ENCODE data around the gene KRTAP4-12. TPM values are rescaled to one million over a fixed set of nuclear protein-coding genes. Genes with fewer than 3 reads are reported as not detected.
"Not testable (repeated sequence)": the region's sequence is repeated elsewhere in the genome, so short reads cannot be mapped to it uniquely, and the experiment has no call there.

Gene KRTAP4-12
- total RNA-seq, 4 donors from 2014 or later: not detected

DNA sequence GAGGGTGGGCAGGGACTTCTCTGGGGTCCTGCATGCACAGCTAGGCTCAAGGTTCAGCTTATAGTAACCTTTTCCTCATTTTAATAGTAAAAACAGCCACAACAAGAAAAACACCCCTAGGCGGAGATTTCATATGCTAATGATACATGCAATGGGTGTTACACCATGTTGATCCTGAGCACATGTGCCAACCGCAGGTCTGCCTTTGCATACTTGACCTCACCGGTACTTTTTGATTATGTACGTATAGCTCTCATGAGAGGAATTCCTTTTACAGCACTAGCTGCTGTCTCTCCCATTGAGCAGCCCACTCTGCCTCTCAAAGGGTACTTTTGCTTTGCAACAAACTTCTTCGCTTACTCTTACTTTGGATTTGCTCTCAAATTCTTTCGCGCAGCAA is 27.9 kb downstream of the KRTAP4-12 start:
- ATAC-seq (ENCODE audit: low FRiP score): no peak
- DNase-seq (ENCODE audit: low spot score): no peak
- TF ChIP-seq, protein P1, sequence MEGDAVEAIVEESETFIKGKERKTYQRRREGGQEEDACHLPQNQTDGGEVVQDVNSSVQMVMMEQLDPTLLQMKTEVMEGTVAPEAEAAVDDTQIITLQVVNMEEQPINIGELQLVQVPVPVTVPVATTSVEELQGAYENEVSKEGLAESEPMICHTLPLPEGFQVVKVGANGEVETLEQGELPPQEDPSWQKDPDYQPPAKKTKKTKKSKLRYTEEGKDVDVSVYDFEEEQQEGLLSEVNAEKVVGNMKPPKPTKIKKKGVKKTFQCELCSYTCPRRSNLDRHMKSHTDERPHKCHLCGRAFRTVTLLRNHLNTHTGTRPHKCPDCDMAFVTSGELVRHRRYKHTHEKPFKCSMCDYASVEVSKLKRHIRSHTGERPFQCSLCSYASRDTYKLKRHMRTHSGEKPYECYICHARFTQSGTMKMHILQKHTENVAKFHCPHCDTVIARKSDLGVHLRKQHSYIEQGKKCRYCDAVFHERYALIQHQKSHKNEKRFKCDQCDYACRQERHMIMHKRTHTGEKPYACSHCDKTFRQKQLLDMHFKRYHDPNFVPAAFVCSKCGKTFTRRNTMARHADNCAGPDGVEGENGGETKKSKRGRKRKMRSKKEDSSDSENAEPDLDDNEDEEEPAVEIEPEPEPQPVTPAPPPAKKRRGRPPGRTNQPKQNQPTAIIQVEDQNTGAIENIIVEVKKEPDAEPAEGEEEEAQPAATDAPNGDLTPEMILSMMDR (IDR thresholded peaks at IDR 0.05): no peak

DNA sequence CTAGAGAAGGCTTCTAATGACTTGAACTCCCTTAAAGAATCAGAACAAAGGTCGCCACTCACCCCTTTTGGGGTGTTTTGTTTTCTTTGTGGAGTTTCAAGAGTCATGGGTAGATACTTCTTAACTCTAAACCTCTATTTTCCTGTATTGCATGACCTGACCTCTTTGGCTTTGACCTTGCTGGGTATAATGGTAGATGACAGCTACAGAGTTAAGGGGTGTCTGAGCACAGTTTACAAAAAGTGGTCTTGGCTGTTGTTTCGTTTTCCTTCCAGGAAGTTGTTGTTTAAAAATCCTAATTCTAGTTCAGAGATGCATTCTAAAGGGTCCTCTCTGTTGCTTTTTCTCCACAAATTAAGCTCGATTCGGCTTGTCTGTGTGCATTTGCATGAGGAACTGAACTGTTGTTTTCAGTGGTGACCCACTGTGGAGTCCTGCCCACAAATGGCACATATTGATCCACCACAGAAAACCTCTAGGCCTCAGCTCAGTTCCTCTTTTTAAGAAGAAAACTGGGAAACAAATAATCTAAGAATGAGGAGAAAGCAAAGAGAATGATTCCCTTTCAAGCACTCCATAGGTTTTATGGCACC is 35.1 kb downstream of the KRTAP4-12 start:
- ATAC-seq (ENCODE audit: low FRiP score); DNase-seq (ENCODE audit: low spot score): not testable (repeated sequence)

DNA sequence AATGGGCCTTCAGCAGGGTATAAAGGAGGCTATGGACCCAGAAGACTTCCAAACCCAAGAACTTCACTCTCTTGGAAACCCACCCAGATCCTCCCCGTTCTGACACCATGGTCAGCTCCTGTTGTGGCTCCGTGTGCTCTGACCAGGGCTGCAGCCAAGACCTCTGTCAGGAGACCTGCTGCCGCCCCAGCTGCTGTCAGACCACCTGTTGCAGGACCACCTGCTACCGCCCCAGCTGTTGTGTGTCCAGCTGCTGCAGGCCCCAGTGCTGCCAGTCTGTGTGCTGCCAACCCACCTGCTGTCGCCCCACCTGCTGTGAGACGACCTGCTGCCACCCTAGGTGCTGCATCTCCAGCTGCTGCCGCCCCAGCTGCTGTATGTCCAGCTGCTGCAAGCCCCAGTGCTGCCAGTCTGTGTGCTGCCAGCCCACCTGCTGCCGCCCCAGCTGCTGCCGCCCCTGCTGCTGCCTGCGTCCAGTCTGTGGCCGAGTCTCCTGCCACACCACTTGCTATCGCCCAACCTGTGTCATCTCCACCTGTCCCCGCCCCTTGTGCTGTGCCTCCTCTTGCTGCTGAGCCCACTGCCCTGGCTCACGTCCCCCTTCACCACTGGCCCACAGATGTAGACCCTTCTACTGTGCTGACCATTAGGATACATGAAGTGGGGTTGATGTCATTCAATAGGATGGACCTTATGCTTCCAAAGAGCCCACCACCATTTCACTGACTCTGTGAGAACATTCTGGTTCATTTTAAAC is 39.7 kb downstream of the KRTAP4-12 start, which contains the start of gene KRTAP4-7:
KRTAP4-7 (plus strand) TSS at position 51 of the 757 bp plus-strand sequence; CDS start at position 108, 57 bp downstream.
- DNase-seq (ENCODE audit: low spot score); ATAC-seq (ENCODE audit: low FRiP score): not testable (repeated sequence)

DNA sequence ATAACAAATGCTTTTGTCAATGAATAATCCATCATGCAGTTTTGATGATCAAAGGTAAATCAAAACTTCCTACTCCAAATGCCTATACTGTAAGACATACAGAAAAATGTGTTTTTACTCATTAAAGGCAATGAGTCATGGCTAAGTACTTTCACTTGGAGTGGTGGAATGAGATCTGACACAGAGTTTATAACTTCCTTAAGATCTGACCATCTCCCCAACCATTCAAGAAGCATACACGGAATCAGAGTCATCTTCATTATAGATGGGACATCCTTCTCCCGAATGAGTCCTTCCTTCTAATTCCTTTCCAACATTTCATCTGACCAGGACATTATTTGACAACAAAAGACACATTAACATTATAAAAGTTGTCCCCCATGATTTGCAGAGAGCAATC is 40.6 kb downstream of the KRTAP4-12 start:
- not testable (repeated sequence) for DNase-seq (ENCODE audit: low spot score); ATAC-seq (ENCODE audit: low FRiP score)

DNA sequence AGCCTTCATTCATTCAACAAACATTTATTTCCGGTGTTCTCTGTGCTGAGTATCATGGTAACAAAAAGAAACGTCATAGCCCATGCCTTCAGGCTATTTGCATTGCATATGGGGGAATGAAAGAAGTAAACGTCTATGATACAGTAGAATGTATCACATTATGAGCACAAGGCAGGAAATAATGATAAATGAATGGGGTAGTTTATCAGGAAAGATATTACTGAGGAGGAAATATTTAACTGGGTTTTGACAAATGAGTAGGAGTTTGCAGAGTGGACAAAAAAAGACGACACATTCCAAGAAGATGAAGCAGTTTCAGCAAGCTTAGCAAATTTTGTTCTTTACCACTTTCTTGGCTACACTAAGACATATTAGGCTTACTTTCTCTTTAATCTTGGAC is 41.4 kb downstream of the KRTAP4-12 start:
- TF ChIP-seq, protein P1 (IDR thresholded peaks at IDR 0.05): no peak
- DNase-seq (ENCODE audit: low spot score) (no peak), ATAC-seq (ENCODE audit: low FRiP score) (no peak)

DNA sequence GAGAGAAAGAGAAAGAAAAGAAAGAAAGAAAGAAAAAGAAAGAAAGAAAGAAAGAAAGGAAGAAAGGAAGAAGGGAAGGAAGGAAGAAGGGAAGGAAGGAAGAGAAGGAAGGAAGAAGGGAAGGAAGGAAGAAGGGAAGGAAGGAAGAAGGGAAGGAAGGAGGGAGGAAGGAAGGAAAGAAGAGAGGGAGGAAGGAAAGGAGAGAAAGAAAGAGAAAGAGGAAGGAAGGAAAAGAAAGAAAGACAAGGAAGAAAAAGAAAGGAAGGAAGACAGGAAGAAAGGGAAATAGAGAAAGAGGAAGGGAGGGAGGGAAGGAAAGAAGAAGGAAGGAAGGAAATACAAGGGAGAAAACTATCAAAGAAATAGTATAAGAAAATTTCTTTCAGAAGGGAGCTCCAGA is 47.2 kb downstream of the KRTAP4-12 start:
- no peak for ATAC-seq (ENCODE audit: low FRiP score)
- DNase-seq (ENCODE audit: low spot score): no peak
- TF ChIP-seq, protein P1 (IDR thresholded peaks at IDR 0.05): no peak

DNA sequence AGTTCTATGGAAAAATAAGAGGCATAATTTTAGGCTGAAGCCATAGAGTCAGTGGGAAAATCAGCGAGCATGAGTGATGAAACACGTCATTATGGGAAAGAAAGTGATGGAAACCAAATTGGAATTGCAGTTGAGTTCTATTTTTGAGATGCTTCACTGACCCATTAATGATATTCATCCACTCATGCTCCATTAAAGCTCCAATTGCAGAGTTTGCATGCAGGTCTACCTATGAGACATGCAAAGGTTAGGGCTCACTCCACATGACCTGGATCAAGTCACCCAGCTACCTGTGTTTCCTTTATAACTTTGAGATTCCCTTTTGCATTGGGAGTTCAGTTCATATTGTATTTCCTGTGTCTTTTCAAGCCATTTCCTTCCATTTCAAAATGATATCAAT is 50.3 kb downstream of the KRTAP4-12 start:
- DNase-seq (ENCODE audit: low spot score): no peak
- TF ChIP-seq, protein P1 (IDR thresholded peaks at IDR 0.05): no peak
- ATAC-seq (ENCODE audit: low FRiP score): no peak

Other genes starting within 250 kb of the KRTAP4-12 start
- gene KRT20, start 238.9 kb downstream of the KRTAP4-12 start, total RNA-seq: not detected
- gene KRT23, start 186.5 kb downstream of the KRTAP4-12 start, total RNA-seq: 1 to 10 TPM in 1 of 4 donors, not detected in 3; 4.3 TPM
- not detected for gene KRT39, start 157.2 kb downstream of the KRTAP4-12 start, total RNA-seq
- gene KRT40, start 139.9 kb downstream of the KRTAP4-12 start, total RNA-seq: not detected
- gene KRTAP3-3, start 130.0 kb downstream of the KRTAP4-12 start, total RNA-seq: not detected
- not detected for gene KRTAP3-2, start 124.3 kb downstream of the KRTAP4-12 start, total RNA-seq
- gene KRTAP3-1, start 115.1 kb downstream of the KRTAP4-12 start, total RNA-seq: not detected
- gene KRTAP1-5, start 97.0 kb downstream of the KRTAP4-12 start, total RNA-seq: not detected
- not detected for gene KRTAP1-4, start 94.0 kb downstream of the KRTAP4-12 start, total RNA-seq
- gene KRTAP1-3, start 89.3 kb downstream of the KRTAP4-12 start, total RNA-seq: not detected
- gene KRTAP1-1, start 82.7 kb downstream of the KRTAP4-12 start, total RNA-seq: not detected
- gene KRTAP2-1, start 76.9 kb downstream of the KRTAP4-12 start, total RNA-seq: not detected
- not detected for gene KRTAP2-2, start 69.0 kb downstream of the KRTAP4-12 start, total RNA-seq
- not detected for gene KRTAP2-3, start 64.1 kb downstream of the KRTAP4-12 start, total RNA-seq
- not detected for gene KRTAP2-4, start 58.3 kb downstream of the KRTAP4-12 start, total RNA-seq
- gene KRTAP4-7, start 40.0 kb downstream of the KRTAP4-12 start, total RNA-seq: not detected
- not detected for gene KRTAP4-8, start 26.0 kb downstream of the KRTAP4-12 start, total RNA-seq
- not detected for gene KRTAP4-16, start 22.0 kb downstream of the KRTAP4-12 start, total RNA-seq
- not detected for gene KRTAP4-9, start 18.8 kb downstream of the KRTAP4-12 start, total RNA-seq
- not detected for gene KRTAP4-11, start 5.8 kb downstream of the KRTAP4-12 start, total RNA-seq
- gene KRTAP4-6, start 16.4 kb upstream of the KRTAP4-12 start, total RNA-seq: not detected
- not detected for gene KRTAP4-5, start 25.6 kb upstream of the KRTAP4-12 start, total RNA-seq
- gene KRTAP4-4, start 36.6 kb upstream of the KRTAP4-12 start, total RNA-seq: not detected
- not detected for gene KRTAP4-3, start 44.0 kb upstream of the KRTAP4-12 start, total RNA-seq
- not detected for gene KRTAP4-2, start 54.0 kb upstream of the KRTAP4-12 start, total RNA-seq
- not detected for gene KRTAP4-1, start 60.7 kb upstream of the KRTAP4-12 start, total RNA-seq
- gene KRTAP9-1, start 65.7 kb upstream of the KRTAP4-12 start, total RNA-seq: not detected
- gene KRTAP9-2, start 102.5 kb upstream of the KRTAP4-12 start, total RNA-seq: not detected
- not detected for gene KRTAP9-3, start 108.3 kb upstream of the KRTAP4-12 start, total RNA-seq
- gene KRTAP9-8, start 113.8 kb upstream of the KRTAP4-12 start, total RNA-seq: not detected
- gene KRTAP9-4, start 125.5 kb upstream of the KRTAP4-12 start, total RNA-seq: not detected
- not detected for gene KRTAP9-9, start 131.2 kb upstream of the KRTAP4-12 start, total RNA-seq
- not detected for gene KRTAP9-6, start 141.2 kb upstream of the KRTAP4-12 start, total RNA-seq
- not detected for gene KRTAP9-7, start 151.5 kb upstream of the KRTAP4-12 start, total RNA-seq
- not detected for gene KRTAP29-1, start 178.7 kb upstream of the KRTAP4-12 start, total RNA-seq
- gene KRTAP16-1, start 185.1 kb upstream of the KRTAP4-12 start, total RNA-seq: not detected
- gene KRTAP17-1, start 191.5 kb upstream of the KRTAP4-12 start, total RNA-seq: not detected
- gene KRT33A, start 226.6 kb upstream of the KRTAP4-12 start, total RNA-seq: not detected
- not detected for gene KRT33B, start 245.6 kb upstream of the KRTAP4-12 start, total RNA-seq

All from omental fat pad (tissue), 4 donors.